ENCODE measurements around the gene NPAS3. TPM values are rescaled to one million over a fixed set of nuclear protein-coding genes. Genes with fewer than 3 reads are reported as not detected.

The NPAS3 gene
- total RNA-seq, 1 experiment from 2014 or later, result not detected

GRCh38 chr14:33568935-33569579 is 630.4 kb downstream of the NPAS3 start:
- Histone ChIP-seq H3K79me2 (ENCODE audit: low read depth) (no peaks in the 10 kb centered on the region), H3K9me2 (ENCODE audit: insufficient read depth) (no peaks in the 10 kb centered on the region), H3K4me1 (replicated peaks; ENCODE audit: insufficient read depth) (peaks cover 29% of the 10 kb centered on the region), H3K4me2 (no peak overlapping the region), H3F3A (ENCODE audit: insufficient read depth, low read depth) (peaks cover 7% of the 10 kb centered on the region; the same call in 1 of the 2 replicates), H4K20me1 (ENCODE audit: insufficient read depth) (no peaks in the 10 kb centered on the region), H3K9me3 (ENCODE audit: insufficient read depth, low read depth) (no peaks in the 10 kb centered on the region), H3K36me3 (ENCODE audit: low read depth) (no peaks in the 10 kb centered on the region), H3K27ac (no peak overlapping the region), H3K4me3 (no peak overlapping the region), H3K27me3 (ENCODE audit: insufficient read depth, low read depth) (no peaks in the 10 kb centered on the region), H2AFZ (no peak overlapping the region)
- no peak for DNase-seq
- no peak for TF ChIP-seq EZH2 (IDR thresholded peaks at IDR 0.05; ENCODE audit: low read depth)
- TF ChIP-seq CTCF (conservative IDR thresholded peaks at IDR 0.05), result no peak
- ChIA-PET CTCF (interaction anchor here (0.7 kb wide), 1 partner anchor 198 kb away, joined by 3 read pairs; no protein-coding TSS in a partner anchor), POLR2A (ENCODE audit: unreplicated experiment) (no interaction called here)
- BruUV-seq (replicated peaks), result no TSS peak
- intact Hi-C loops (cut with micrococcal nuclease; ENCODE audit: unreplicated experiment), result no loop called here

- intact Hi-C loops (cut with micrococcal nuclease; ENCODE audit: unreplicated experiment), result no loop called here
- no peaks in the 10 kb centered on the region for H3K9me2 ChIP-seq (ENCODE audit: insufficient read depth)
- no peaks in the 10 kb centered on the region for H3K27me3 ChIP-seq (ENCODE audit: insufficient read depth, low read depth)
- H3K27ac ChIP-seq, result no peak overlapping the region
- no peaks in the 10 kb centered on the region for H4K20me1 ChIP-seq (ENCODE audit: insufficient read depth)
- ChIA-PET CTCF (interaction anchor here (0.7 kb wide), 1 partner anchor 197 kb away, joined by 3 read pairs; no protein-coding TSS in a partner anchor), POLR2A (ENCODE audit: unreplicated experiment) (no interaction called here)
- no peaks in the 10 kb centered on the region for H3K9me3 ChIP-seq (ENCODE audit: insufficient read depth, low read depth)
- peaks cover 19% of the 10 kb centered on the region for H3K4me1 ChIP-seq (replicated peaks; ENCODE audit: insufficient read depth)
- H3K79me2 ChIP-seq (ENCODE audit: low read depth), result no peaks in the 10 kb centered on the region
- no peak for DNase-seq
- H3K4me2 ChIP-seq, result no peak overlapping the region
- no peak overlapping the region for H2AFZ ChIP-seq
- H3K36me3 ChIP-seq (ENCODE audit: low read depth), result no peaks in the 10 kb centered on the region
- peaks cover 4% of the 10 kb centered on the region; the same call in 1 of the 2 replicates for H3F3A ChIP-seq (ENCODE audit: insufficient read depth, low read depth)
- BruUV-seq (replicated peaks), result no TSS peak
- TF ChIP-seq EZH2 (IDR thresholded peaks at IDR 0.05; ENCODE audit: low read depth) (no peak), CTCF (conservative IDR thresholded peaks at IDR 0.05) (no peak)
- no peak overlapping the region for H3K4me3 ChIP-seq
Measured at GRCh38 chr14:33569821-33570687, 631.4 kb downstream of the NPAS3 start.

- Histone ChIP-seq H3K4me2 (no peak overlapping the region), H3K9me3 (ENCODE audit: insufficient read depth, low read depth) (no peaks in the 10 kb centered on the region), H3K36me3 (ENCODE audit: low read depth) (no peaks in the 10 kb centered on the region), H3K4me1 (replicated peaks; ENCODE audit: insufficient read depth) (peaks cover 13% of the 10 kb centered on the region; the same call in 1 of the 2 replicates), H3K27ac (no peak overlapping the region), H3K4me3 (no peak overlapping the region), H3K79me2 (ENCODE audit: low read depth) (no peaks in the 10 kb centered on the region), H3F3A (ENCODE audit: insufficient read depth, low read depth) (no peaks in the 10 kb centered on the region), H2AFZ (no peak overlapping the region), H3K27me3 (ENCODE audit: insufficient read depth, low read depth) (no peaks in the 10 kb centered on the region), H3K9me2 (ENCODE audit: insufficient read depth) (no peaks in the 10 kb centered on the region), H4K20me1 (ENCODE audit: insufficient read depth) (no peaks in the 10 kb centered on the region)
- no peak for DNase-seq
- no peak for TF ChIP-seq EZH2 (IDR thresholded peaks at IDR 0.05; ENCODE audit: low read depth)
- TF ChIP-seq CTCF (conservative IDR thresholded peaks at IDR 0.05), result no peak
- BruUV-seq (replicated peaks), result no TSS peak
- ChIA-PET POLR2A (ENCODE audit: unreplicated experiment) (no interaction called here), CTCF (no interaction called here)
- intact Hi-C loops (cut with micrococcal nuclease; ENCODE audit: unreplicated experiment), result no loop called here
Measured at GRCh38 chr14:33570694-33571310, 632.1 kb downstream of the NPAS3 start.
